ENCODE results near the gene ZNF565. TPM values are rescaled to one million over a fixed set of nuclear protein-coding genes. Genes with fewer than 3 reads are reported as not detected.
A peak's percentile ranks its signal among the peaks of the same experiment; 100 is the strongest.

Gene ZNF565
- total RNA-seq, 1 donor, result 6.9 TPM

DNA sequence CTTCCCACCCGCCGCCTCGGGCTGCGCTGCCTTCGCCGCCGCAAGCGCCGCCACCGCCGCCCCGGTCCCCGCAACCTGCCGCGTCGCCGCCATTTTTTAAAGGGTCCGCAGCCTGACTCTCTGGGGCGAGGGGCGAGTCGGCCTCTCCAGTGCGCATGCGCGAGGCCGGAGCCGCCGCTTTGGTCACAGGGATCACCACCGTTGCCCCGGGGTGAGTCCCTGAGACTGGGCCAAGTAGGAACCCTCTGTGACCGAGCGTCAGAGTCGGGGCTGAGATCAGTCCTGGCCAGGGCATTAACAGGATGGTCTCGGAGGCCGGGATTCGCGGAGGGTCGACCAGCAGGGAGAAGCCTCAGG, 43.0 kb upstream of the ZNF565 start:
- Histone ChIP-seq H3K36me3 (ENCODE audit: insufficient read depth, low read length) (no peaks in the 10 kb centered on the region), H3K4me1 (ENCODE audit: insufficient read depth, low read length) (no peaks in the 10 kb centered on the region), H3K4me2 (ENCODE audit: insufficient read depth, low read length) (peak overlapping the region; percentile 61), H4K20me1 (ENCODE audit: insufficient read depth, low read length) (no peaks in the 10 kb centered on the region), H3K27ac (ENCODE audit: low read depth, low read length) (no peak overlapping the region), H3K4me3 (ENCODE audit: insufficient read depth, low read length) (peak overlapping the region; percentile 62), H3K79me2 (ENCODE audit: insufficient read depth, low read length) (no peaks in the 10 kb centered on the region), H2AFZ (ENCODE audit: low read length) (peak overlapping the region; percentile 56), H3K9me3 (ENCODE audit: low read depth, low read length) (no peaks in the 10 kb centered on the region), H3K27me3 (ENCODE audit: insufficient read depth, low read length) (no peaks in the 10 kb centered on the region)
- DNase-seq (ENCODE audit: insufficient read length, low spot score, missing footprints), result peak; percentile 90
- TF ChIP-seq, protein P1, sequence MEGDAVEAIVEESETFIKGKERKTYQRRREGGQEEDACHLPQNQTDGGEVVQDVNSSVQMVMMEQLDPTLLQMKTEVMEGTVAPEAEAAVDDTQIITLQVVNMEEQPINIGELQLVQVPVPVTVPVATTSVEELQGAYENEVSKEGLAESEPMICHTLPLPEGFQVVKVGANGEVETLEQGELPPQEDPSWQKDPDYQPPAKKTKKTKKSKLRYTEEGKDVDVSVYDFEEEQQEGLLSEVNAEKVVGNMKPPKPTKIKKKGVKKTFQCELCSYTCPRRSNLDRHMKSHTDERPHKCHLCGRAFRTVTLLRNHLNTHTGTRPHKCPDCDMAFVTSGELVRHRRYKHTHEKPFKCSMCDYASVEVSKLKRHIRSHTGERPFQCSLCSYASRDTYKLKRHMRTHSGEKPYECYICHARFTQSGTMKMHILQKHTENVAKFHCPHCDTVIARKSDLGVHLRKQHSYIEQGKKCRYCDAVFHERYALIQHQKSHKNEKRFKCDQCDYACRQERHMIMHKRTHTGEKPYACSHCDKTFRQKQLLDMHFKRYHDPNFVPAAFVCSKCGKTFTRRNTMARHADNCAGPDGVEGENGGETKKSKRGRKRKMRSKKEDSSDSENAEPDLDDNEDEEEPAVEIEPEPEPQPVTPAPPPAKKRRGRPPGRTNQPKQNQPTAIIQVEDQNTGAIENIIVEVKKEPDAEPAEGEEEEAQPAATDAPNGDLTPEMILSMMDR (IDR thresholded peaks at IDR 0.05; ENCODE audit: extremely low read depth, low read depth, low read length), result no peak

DNA sequence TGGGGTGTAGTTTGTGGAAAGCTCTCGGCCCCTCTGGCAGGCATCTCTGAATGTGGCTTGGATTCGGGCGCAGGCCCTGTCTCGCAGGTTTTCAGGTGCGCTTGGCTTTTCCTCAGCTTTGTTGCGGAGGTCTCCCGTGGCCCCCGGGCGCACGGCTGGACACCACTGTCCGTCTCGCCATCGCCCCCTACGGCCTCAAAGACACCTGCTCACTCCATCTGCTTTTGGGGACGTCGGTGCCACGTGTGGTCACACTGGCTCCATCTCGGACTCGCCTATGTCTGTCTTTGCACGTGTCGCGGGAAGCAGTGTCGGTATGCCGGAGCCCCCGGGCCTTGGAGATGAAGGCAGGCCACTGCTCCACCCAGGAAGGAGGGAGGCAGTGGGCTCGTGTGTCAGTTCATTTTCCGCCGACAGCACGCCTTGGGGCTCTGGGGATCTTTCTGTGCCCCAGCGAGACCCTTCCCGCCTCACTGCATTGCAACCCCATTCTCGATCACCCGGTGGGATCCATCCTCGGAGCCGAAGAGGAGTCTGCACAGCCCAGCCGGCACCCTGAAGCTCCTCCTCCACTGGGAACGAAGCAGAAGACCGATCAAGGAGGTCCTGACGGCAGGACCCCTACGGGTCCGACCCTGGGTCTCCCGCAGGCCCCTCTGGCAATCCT, 42.5 kb upstream of the ZNF565 start:
- H3K4me2 ChIP-seq (ENCODE audit: insufficient read depth, low read length), result peak overlapping the region; percentile 61
- no peaks in the 10 kb centered on the region for H3K27me3 ChIP-seq (ENCODE audit: insufficient read depth, low read length)
- H3K79me2 ChIP-seq (ENCODE audit: insufficient read depth, low read length), result no peaks in the 10 kb centered on the region
- peak overlapping the region; percentile 62 for H3K4me3 ChIP-seq (ENCODE audit: insufficient read depth, low read length)
- no peaks in the 10 kb centered on the region for H3K9me3 ChIP-seq (ENCODE audit: low read depth, low read length)
- no peaks in the 10 kb centered on the region for H3K4me1 ChIP-seq (ENCODE audit: insufficient read depth, low read length)
- no peaks in the 10 kb centered on the region for H4K20me1 ChIP-seq (ENCODE audit: insufficient read depth, low read length)
- H3K27ac ChIP-seq (ENCODE audit: low read depth, low read length), result no peak overlapping the region
- H3K36me3 ChIP-seq (ENCODE audit: insufficient read depth, low read length), result no peaks in the 10 kb centered on the region
- peak; percentile 42 for DNase-seq (ENCODE audit: insufficient read length, low spot score, missing footprints)
- TF ChIP-seq, protein P1 (IDR thresholded peaks at IDR 0.05; ENCODE audit: extremely low read depth, low read depth, low read length), result no peak
- H2AFZ ChIP-seq (ENCODE audit: low read length), result peak overlapping the region; percentile 56

DNA sequence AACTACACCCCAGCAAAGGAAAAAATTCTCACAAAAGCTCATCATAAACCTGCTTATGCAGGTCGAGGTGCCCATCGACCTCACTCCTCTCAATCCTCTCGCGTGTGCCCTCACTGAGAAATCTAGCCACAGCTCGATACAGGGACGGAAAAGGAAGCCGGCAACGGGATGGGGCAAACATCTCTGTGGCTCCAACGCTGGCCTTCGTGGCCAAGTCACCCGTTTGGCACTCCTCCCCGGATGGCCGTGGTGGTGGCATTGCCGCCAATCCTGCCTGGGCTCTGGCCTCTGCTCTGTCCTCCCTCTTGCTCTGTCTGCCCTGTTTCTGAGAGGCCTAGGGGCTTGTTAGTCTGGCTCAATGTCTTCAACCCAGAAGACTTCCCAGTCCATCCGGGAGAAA, 41.6 kb upstream of the ZNF565 start:
- Histone ChIP-seq H3K4me1 (ENCODE audit: insufficient read depth, low read length) (no peaks in the 10 kb centered on the region), H3K27ac (ENCODE audit: low read depth, low read length) (no peak overlapping the region), H4K20me1 (ENCODE audit: insufficient read depth, low read length) (no peaks in the 10 kb centered on the region), H3K4me3 (ENCODE audit: insufficient read depth, low read length) (no peak overlapping the region), H3K79me2 (ENCODE audit: insufficient read depth, low read length) (no peaks in the 10 kb centered on the region), H3K36me3 (ENCODE audit: insufficient read depth, low read length) (no peaks in the 10 kb centered on the region), H3K27me3 (ENCODE audit: insufficient read depth, low read length) (no peaks in the 10 kb centered on the region), H3K9me3 (ENCODE audit: low read depth, low read length) (no peaks in the 10 kb centered on the region), H3K4me2 (ENCODE audit: insufficient read depth, low read length) (no peak overlapping the region), H2AFZ (ENCODE audit: low read length) (no peak overlapping the region)
- TF ChIP-seq, protein P1 (IDR thresholded peaks at IDR 0.05; ENCODE audit: extremely low read depth, low read depth, low read length), result no peak
- peak; percentile 44 for DNase-seq (ENCODE audit: insufficient read length, low spot score, missing footprints)

DNA sequence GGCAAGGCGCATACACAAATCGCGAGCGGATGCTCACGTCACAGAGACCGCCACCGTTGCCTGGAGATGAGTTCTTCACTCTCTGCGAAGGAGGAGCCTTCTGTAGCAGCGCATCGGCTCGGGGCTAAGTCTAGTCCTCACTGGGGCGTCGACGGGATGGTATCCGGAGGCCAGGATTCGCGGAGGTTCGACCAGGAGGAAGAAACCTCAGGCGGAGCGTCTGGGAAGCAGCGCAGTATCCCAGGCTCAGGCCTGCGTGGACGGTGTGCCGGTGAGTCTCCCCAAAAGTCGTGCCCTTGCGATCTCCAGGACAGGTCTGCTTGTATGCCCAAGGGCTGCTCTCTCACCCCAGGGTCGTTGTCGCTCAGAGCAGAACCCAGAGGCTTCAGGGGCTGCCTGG, 40.9 kb upstream of the ZNF565 start:
- H3K79me2 ChIP-seq (ENCODE audit: insufficient read depth, low read length), result no peaks in the 10 kb centered on the region
- H3K27ac ChIP-seq (ENCODE audit: low read depth, low read length), result no peak overlapping the region
- no peak overlapping the region for H3K4me3 ChIP-seq (ENCODE audit: insufficient read depth, low read length)
- TF ChIP-seq, protein P1 (IDR thresholded peaks at IDR 0.05; ENCODE audit: extremely low read depth, low read depth, low read length), result no peak
- H3K27me3 ChIP-seq (ENCODE audit: insufficient read depth, low read length), result no peaks in the 10 kb centered on the region
- no peaks in the 10 kb centered on the region for H3K4me1 ChIP-seq (ENCODE audit: insufficient read depth, low read length)
- H2AFZ ChIP-seq (ENCODE audit: low read length), result no peak overlapping the region
- H3K9me3 ChIP-seq (ENCODE audit: low read depth, low read length), result no peaks in the 10 kb centered on the region
- DNase-seq (ENCODE audit: insufficient read length, low spot score, missing footprints), result peak; percentile 14
- H4K20me1 ChIP-seq (ENCODE audit: insufficient read depth, low read length), result no peaks in the 10 kb centered on the region
- H3K4me2 ChIP-seq (ENCODE audit: insufficient read depth, low read length), result no peak overlapping the region
- no peaks in the 10 kb centered on the region for H3K36me3 ChIP-seq (ENCODE audit: insufficient read depth, low read length)
